DMS114 treated with DMSO at 0.1 percent for 48 hours (cell line): ENCODE measurements around the gene TAS2R31.
"Not testable (repeated sequence)": the region's sequence is repeated elsewhere in the genome, so short reads cannot be mapped to it uniquely, and the experiment has no call there.

Source experiments
- DNase-seq: peaks from one replicate; lab custom pipeline; 2025; ENCODE audit not compliant: unreplicated experiment; lab: John Stamatoyannopoulos, UW

Gene TAS2R31, protein sequence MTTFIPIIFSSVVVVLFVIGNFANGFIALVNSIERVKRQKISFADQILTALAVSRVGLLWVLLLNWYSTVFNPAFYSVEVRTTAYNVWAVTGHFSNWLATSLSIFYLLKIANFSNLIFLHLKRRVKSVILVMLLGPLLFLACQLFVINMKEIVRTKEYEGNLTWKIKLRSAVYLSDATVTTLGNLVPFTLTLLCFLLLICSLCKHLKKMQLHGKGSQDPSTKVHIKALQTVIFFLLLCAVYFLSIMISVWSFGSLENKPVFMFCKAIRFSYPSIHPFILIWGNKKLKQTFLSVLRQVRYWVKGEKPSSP

DNA sequence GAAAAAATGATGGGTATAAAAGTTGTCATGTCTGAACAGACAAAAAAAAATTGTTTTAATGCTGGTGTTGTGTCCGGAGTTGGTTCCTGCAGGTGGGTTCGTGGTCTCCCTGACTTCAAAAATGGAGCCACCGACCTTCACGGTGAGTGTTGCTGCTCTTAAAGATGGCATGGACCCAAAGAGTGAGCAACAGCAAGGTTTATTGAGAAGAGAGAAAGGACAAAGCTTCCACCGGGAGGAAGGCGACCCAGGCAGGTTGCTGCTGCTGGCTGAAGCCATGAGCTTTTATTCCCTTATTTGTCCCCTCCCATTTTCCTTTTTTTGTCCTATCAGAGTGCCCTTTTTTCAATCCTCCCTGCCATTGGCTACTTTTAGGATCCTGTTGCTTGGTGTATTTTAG is at the start of gene TAS2R31:
TSS of gene TAS2R31 (minus strand) at position 101 of the 400 bp plus-strand sequence. CDS start at position 29, 72 bp downstream.
- DNase-seq: no peak

DNA sequence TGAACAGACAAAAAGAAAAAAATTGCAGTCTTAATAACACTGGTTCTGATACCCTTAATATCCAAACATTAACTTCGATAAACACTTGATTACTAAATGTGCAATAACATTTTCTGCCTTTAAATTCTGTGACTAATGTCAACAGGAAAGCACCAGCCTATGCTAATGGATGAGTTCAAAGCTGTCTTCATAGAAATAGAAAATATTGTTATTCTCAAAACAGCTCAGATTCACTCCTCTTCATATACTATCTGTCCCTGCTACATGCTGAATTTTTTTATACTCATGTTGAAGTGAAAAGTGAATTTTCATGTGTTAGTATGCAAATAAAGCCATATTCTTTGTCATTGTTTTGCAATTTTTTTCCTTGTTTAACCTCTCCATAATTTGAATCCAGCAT is 47.0 kb upstream of the TAS2R31 start:
- DNase-seq: no peak

DNA sequence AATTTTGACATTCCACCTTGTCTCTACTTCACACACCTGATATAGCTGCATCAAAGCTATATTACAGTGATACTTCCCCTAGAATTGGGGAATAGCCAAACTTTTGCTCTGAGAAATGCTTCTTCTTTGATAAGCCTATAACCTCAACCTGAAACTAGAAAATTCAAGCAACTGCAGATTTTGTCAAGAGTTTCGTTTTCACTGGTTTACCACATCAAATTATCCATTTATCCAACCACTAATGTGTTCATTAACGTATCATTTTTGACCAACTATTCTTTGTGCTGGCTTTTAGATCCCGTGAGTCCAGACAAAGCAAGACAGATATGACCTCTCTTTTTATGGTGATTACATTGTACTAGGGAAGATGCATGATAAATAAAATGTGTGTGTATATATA is 44.4 kb upstream of the TAS2R31 start:
- DNase-seq: no peak

DNA sequence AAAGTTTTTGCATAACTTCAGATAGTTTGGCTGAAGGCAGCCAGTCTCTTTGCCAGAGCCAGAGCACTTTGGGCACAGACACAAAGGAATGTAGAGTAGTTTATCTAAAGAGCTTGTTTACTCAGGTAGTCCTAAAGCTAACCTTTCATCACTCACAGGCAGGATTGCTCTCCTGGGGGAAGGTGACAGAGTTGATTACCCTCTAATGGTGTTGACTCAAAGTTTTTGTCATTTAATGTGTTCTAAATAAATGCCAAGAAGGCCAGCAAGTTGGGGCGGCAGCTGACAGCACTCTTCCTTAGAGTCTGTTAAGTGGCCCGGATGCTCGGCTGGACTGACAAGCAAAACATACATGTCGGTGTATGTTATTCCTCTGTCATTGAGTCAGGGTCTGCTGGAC is 40.2 kb upstream of the TAS2R31 start:
- no peak for DNase-seq

DNA sequence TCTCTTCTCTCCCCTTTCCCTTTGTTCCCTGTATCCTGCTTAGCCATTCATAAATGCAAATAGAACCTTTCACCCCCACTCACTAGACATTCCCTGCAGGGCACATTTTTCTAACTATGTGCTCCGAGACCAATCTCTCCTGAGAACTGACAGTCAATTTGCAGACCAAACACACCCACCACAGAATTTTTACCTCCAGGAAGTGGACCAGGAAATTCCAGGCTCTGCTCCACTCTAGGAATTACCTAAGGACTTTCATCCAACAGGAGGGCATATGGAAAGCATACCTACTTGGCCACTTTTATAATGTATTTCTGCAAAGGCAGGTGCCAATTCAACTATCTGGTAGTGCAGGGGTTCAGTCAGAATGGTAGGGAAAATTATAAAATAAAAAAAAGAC is 39.8 kb upstream of the TAS2R31 start:
- no peak for DNase-seq

DNA sequence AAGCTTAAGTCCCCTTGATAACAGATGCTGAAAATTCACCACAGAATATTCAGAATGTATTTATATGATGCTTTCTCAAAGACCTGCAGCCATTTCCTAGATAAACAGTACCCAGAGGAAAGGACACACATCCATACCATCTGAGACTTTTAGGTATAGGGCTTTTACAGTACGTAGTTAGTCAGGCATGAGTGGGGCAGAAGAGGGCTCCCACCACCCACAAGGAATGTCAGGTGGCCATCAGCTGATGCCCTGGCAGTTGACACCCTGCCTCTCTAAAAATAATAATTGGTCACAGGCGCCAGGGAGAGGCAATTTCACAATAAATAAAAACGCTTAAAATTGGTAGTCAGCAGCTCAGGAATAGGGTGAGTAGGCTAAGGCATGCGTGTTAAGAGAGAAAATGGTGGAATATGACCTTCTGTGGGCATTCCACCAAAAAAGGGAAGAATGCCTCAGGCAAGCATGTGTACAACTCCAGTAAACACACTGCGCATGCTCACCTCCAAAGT is 38.7 kb upstream of the TAS2R31 start:
- no peak for DNase-seq

DNA sequence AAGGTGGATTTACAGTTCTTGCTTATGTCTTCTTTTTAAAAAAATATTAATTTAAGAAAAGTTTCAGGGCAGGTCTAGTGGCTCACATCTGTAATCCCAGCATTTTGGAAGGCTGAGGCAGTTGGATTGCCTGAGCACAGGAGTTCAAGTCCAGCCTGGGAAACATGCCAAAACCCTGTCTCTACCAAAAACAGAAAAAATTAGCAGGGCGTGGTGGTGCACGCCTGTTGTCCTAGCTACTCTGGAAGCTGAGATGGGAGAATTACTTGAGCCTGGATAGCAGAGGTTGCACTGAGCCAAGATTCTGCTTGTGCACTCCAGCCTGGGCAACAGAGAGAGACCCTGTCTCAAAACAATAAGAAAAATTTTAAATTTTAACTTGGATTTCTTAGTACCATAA is 36.3 kb upstream of the TAS2R31 start:
- no peak for DNase-seq

DNA sequence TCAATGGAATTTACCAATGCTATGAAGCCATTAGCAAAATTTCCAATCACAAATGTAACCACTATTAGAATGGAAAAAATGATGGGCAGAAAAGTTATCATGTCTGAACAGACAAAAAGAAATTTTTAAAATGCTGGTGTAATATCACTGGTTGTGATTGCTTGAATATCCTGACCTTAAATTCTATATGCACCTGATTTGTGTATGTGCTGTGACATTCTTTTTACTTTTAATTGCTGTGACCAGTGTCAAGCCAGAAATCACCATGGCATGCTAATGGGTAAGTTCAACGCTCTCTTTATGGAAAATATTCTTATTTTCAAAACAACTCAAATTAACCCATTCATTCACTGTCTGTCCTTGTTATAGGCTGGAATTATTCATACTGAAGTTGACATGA is 31.0 kb upstream of the TAS2R31 start, which contains the start of gene TAS2R46:
TSS of gene TAS2R46 (minus strand) at position 101 of the 400 bp plus-strand sequence. CDS start at position 101, 0 bp downstream.
- DNase-seq: not testable (repeated sequence)

DNA sequence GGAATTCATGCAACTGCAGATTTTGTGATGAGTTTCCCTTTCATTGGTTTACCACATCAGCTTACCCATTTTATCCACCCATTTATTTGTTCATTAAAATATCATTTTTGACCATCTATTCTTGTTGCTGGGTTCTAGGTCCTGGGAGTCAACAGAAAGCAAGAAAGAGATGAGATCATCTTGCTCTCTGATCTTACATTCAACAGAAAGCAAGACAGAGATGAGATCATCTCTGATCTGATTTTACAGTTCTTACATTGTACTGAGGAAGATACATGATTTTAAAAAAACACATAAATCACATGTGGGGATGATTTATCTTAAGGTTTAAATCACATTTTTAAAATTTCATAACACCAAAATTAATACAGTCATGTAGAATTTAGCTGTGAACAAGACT is 28.6 kb upstream of the TAS2R31 start:
- DNase-seq: no peak

DNA sequence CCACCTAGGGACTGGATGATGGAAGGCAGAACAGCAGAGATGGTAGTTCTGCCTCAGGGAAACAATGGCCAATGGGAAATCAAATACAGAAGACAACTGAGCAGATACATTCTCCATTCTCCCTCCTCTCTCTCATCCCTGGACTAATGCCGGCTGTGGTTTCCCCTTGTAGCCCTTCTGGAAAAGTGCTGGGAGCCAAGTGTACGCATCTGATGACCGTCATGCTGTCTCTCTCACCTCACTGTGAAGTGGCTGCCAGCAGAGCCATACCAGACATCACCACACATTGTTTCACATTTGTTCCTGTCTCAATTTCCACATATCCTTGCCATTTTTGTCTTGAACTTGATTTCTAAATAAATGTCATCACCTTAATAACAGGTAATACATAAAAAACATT is 27.8 kb upstream of the TAS2R31 start:
- no peak for DNase-seq

DNA sequence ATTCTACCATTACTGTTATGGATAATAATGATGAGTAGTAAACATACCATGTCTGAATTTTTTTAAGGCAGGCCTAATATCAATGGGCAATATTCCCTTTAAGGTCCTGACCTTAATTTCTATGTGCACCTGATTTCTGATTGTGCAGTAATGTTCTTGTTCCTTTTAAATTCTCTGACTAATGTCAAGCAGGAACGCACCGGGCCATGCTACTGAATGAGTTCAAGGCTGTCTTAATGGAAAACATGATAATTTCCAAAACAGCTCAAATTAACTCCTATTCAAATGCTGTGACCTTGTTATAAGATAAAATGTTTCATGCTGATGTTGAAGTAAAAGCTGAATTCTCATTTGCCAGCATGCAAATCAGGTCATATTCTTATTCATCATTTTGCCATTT is 24.1 kb upstream of the TAS2R31 start:
- DNase-seq: no peak

DNA sequence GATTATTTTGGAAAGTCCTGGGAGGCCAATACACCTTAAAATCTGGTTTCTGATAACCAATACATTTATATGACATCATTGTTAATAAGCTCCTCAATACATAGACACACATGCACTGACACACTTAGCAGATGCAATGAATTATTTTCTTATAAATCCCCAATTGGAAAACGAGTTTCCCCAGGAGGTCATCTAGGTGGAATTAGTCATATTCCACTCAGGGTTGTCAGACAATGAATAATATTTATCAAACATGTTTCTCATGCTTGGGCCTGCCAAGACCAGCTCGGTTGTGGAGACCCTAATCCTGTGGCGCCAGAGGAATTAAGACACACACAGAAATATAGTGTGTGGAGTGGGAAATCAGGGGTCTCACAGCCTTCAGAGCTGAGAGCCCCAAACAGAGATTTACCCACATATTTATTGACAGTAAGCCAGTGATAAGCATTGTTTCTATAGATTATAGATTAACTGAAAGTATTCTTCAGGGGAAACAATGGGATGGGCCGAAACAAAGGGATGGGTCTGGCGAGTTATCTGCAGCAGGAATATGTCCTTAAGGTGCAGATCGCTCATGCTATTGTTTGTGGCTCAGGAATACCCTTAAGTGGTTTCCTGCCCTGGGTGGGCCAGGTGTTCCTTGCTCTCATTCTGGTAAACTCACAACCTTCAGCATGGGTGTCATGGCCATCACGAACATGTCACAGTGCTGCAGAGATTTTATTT is 18.8 kb upstream of the TAS2R31 start:
- DNase-seq: not testable (repeated sequence)

DNA sequence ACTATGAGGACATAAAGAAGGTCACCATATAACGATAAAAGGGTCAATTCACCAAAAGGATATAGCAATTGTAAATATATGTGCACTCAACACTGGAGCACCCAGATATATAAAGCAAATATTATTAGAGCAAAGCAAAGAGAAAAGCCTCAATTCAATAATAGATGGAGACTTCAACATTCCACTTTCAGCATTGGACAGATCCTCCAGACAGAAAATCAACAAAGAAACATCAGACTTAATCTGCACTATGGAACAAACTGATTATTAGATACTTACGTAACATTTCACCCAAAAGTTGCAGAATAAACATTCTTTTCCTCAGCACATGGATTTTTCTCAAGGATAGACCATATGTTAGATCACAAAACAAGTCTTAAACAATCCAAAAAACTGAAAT is 10.2 kb upstream of the TAS2R31 start:
- not testable (repeated sequence) for DNase-seq

DNA sequence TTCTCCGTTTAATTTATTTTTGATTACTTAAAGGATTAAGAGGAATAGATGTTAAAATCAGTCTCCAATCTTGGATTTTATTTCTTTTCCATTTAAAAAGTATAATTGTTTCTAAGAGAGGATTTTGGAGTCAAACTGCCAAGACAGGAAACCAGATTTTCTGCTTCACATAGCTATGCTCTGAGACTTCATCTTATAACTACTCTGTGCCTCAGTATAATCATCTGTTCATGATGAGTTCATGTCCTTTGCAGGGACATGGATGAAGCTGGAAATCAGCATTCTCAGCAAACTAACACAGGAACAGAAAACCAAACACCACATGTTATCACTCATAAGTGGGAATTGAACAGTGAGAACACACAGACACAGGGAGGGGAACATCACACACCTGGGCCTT is 9.0 kb upstream of the TAS2R31 start:
- DNase-seq: no peak

DNA sequence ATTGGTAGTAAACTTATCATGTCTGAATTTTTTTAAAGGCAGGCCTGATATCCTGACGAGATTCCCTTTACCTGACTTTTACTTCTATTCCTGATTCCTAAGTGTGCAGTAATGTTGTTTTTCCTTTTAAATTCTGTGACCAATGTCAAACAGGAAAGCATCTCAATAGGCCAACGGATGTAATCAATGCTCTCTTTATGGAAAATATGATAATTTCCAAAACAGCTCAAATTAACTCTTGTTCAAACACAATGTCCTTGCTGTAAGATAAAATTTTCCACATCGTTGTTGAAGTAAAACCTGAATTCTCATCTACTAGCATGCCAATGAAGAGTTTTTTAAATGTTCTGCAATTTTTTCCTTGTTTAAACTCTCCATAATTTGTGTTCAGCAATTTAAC is 8.0 kb upstream of the TAS2R31 start:
- DNase-seq: no peak

DNA sequence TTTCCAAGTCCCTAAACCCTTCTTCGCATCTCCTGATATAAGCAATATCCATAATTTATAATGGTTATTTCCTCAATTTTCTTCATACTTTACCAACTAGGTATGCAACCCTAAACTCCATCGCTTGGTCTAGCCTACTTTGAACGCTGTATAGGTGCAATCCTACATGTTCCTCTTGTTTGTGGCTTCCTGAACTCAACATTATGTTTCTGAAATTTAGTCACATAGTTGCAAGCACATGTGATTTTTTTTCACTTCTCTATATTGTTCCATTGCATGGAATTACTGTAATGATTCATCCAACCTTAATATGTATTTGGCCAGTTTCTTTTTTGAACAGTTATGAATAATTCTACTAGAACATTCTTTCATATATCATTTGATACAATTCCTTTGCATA is 2.8 kb upstream of the TAS2R31 start:
- DNase-seq: not testable (repeated sequence)

DNA sequence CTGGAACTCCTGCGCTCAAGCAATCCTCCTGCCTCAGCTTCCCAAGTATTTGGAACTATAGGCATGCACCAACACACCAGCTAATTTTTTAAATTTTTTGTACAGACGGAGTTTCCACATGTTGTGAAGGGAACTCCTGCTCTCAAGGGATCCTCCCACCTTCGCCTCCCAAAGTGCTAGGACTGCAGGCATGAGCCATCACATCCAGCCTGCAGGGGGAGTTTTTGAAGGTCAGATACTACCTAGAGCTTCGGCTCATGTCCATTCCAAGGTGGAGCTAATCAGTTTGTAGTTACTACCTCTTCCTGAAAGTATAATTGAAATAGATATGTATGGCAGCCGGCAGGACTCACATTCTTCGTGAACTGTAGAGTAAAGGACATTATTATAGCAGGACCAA is 5.1 kb downstream of the TAS2R31 start:
- no peak for DNase-seq

DNA sequence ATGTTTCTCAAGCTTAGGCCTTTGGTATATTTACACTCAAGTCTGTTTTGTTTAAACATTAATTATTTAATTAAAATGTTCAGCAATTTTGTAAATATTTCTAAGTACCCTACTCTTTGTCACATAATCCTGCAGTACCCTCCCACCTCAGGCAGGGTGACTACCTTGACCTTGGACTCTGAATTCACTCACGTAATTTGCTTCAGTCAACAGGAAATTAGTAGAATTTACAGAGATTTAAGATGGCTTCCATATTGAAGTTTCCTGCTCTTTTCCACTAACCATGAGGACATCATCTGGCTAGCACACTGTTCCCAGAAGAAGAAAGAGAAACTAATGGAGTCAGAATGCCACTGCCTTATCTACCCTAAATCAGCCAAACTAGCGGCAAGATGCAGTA is 7.8 kb downstream of the TAS2R31 start:
- DNase-seq: no peak

DNA sequence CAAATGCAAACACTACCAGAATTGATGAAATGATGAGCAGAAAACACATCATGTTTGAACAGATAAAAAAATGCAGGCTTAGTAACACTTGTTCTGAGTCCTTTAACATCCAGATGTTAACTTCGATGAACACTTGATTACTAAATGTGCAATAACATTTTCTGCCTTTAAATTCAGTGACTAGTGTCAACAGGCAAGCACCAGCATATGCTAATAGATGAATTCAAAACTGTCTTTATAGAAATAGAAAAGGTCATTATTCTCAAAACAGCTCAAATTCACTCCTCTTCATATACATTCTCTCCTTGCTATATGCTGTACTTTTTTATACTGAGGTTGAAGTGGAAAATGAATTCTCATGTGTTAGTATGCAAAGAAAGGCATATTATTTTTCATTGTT is 8.7 kb downstream of the TAS2R31 start, which contains the start of gene TAS2R19:
TSS of gene TAS2R19 (minus strand) at position 101 of the 400 bp plus-strand sequence. CDS start at position 52, 49 bp downstream.
- DNase-seq: no peak

DNA sequence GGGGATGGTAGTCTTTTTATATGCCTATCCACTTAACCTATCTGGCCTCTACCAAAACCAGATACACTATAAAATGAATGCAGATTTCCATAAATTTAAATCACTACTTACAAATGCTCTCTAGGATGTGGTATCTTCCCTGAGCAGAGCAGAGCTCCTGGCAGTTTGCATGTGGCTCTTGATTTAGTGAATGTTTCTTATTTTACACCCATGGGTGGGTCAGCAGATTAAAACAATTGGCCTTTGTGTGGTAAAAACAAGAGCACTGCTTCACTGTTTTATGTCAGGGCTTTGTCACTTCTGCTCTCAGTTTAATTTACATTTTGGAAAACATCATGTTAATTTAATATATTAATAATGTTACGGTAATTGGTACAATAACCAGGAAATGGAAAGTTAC is 14.3 kb downstream of the TAS2R31 start:
- no peak for DNase-seq

DNA sequence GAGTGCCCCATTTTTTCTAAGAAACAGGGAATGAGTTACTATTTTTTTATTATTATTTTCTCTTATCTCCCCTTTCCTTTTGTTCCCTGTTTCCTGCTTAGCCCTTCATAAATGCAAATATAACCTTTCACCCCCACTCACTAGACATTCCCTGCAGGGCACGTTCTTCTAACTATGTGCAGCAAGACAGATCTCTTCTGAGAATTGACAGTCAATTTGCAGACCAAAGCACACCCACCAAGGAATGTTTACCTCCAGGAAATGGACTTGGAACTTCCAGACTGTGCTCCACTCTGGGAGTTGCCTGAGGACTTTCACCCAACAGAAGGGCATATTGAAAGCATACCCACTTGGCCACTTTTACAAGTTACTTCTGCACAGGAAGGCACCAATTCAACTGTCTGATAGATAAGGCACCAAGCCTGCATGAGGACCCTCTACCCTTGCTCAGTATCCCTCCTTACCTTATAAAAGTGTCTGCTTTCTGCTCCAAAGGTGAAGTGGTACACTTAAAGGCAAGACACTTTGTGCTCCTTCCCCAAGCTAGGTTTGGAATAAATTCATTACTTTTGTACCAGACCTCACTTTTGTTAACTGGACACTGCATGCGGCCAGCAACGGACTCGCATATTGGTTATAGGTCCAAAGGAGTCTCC is 15.3 kb downstream of the TAS2R31 start:
- no peak for DNase-seq

DNA sequence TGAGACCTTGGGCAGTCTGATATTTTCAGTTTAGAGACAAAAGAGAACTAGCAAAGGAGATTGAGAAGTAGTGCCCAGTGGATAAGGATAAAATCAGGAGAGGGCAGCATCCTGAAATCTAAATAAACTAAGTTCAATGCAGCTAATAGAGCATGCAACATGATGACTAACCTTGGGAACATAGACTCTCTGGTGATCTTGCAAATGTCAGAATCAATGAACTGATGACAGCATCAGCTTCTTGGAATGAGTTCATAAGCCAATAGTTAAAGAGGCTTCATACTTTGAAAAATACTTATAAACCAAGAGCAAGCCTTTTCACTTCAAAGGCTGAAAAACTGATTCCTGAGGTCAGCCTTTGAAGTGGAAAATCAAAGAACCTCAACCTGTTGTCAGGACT is 17.0 kb downstream of the TAS2R31 start:
- no peak for DNase-seq
